Umbilical cord (tissue), 2 donors: ENCODE data around the gene MX2. TPM values are rescaled to one million over a fixed set of nuclear protein-coding genes. Genes with fewer than 3 reads are reported as not detected.

Source experiments
- DNase-seq: peaks from one replicate; pipeline ENCODE4 v3.0.0-alpha.2; 2015; ENCODE audit warnings: low spot score
- total RNA-seq: library from RNA; depleted of rRNA; stranded (reverse); fragments of >200 nt; gene quantifications from one replicate; pipeline ENCODE4 v1.2.3, GENCODE V29; 2014; ENCODE audit warnings: low replicate concordance; ENCODE audit not compliant: insufficient read depth

Gene MX2
- total RNA-seq, 1 donor from 2014 or later = 14.2 TPM

- DNase-seq = no peak
These were observed 18.1 kb downstream of the MX2 start for GRCh38 chr21:41379901-41380300.

GRCh38 chr21:41381731-41382130 lies 19.9 kb downstream of the MX2 start:
- no peak for DNase-seq

DNA sequence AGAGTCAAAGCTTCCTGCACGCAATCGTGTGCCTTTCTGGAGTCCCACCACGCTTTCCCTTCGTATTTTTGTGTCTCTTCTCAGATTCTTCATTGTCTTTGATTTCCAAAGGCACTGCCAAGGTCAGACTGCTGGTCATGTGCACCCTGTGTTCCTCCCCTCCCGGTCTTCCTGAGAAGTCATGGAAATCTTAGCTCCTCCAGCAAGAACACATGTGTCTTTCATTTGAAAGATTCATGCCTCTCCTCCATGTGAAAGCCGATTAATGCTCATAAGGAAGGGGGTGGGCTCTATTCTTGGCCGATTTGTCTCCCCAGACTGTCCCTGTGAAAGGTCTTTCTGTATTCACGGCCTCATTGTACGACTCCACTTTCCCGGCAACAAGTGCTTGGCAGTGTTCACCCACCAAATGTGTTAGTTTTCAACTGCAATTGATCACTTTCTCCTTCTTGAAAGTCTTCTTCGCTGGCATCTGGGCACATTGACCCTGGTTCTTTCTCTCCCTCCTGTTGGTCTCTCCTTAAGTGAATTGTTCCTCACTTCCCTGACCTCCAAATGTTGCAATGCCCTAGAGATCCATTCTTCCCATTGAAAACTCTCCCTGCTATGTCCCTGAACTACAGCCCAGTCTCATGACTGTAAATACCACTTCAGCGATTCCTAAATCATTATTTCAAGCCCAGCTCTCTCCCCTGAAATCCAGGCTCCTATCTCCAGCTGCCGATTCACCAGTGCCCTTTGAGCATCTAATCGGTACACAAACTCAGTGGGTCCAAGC lies 25.4 kb downstream of the MX2 start:
- DNase-seq = no peak

GRCh38 chr21:41387824-41388223 lies 26.0 kb downstream of the MX2 start:
- no peak for DNase-seq

GRCh38 chr21:41388259-41388658 lies 26.4 kb downstream of the MX2 start:
- DNase-seq = no peak

DNA sequence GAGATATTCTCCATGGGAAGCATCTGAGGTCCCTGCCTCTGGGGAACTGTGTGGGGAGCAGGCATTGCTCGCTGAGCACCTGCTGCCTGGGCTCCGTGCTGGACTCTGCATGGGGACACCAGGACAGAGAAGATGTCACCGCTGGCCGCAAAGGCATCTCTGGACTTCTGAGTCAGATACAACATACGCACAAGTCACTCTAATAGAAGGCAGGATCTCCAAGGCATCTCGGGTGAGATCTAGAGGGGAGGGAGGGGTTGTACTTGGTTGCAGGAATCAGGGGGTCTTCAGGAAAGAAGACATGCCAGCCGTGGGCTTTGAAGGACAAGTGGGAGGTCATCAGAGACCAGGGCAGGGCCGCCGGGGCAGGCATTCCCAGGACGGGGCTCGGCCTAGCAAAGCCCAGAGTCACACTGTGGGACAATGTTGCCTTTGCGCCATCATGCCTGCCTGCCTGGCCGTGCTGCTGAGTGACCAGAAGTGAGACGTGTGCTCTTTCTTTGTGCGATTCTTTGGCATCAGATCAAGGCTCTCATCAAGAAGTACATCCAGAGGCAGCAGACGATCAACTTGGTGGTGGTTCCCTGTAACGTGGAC lies 28.3 kb downstream of the MX2 start:
- no peak for DNase-seq

GRCh38 chr21:41393876-41394465 lies 32.1 kb downstream of the MX2 start:
- DNase-seq = no peak

GRCh38 chr21:41396558-41397075 lies 34.8 kb downstream of the MX2 start:
- peak; percentile 28 for DNase-seq

DNA sequence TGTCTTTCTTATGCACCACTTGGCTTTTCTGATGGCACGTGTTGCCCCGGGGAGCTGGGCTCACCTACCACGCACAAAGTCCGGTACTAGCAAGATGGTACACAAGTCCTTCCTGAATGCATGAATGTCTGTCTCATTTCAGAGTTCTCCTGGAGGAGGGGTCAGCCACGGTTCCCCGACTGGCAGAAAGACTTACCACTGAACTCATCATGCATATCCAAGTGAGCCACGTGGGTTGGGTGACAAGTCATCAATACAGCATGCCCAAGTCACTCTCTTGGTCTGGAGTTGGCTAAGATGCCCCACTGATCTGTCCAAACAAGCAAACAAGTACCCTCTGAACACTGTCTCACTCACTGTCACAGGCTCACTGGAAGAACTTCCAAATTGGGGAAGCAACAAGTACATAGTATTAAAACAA lies 35.7 kb downstream of the MX2 start:
- no peak for DNase-seq

GRCh38 chr21:41398251-41398650 lies 36.4 kb downstream of the MX2 start:
- DNase-seq = no peak

DNA sequence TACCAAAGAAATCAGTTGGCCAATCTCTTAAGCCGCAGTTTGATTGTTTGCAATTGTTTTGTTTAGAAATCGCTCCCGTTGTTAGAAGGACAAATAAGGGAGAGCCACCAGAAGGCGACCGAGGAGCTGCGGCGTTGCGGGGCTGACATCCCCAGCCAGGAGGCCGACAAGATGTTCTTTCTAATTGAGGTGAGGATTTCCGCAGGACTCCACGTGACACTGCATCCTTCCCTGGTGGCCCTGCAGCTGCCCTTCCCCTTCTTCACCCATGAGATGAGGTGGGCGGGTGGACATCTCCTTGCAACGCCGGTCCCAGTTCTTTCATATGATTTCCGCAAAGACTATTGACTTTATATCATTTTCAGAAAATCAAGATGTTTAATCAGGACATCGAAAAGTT lies 37.0 kb downstream of the MX2 start:
- DNase-seq = no peak

DNA sequence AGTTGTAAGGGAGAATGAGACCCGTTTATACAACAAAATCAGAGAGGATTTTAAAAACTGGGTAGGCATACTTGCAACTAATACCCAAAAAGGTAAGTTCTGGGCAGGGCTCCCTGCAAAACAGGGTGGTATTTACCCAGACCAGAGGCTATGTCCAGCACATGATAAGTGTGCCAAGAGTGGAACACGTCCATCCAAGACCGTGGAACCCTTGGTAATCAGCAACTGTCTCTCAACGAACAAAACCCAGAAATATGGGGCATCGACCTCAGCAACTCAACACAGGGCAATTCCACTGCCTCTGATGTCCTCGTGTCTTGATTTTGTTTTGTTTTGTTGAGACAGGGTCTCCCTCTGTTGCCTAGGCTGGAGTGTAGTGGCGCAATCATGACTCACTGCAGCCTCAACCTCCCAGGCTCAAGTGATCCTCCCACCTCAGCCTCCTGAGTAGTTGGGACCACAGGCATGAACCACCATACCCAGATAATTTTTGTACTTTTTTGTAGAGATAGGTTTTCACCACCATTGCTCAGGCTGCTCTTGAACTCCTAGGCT lies 37.5 kb downstream of the MX2 start:
- no peak for DNase-seq

GRCh38 chr21:41402231-41402630 lies 40.4 kb downstream of the MX2 start:
- DNase-seq = no peak

GRCh38 chr21:41402796-41403195 lies 41.0 kb downstream of the MX2 start:
- no peak for DNase-seq

- no peak for DNase-seq
These were observed 41.5 kb downstream of the MX2 start for GRCh38 chr21:41403331-41403730.

- DNase-seq = no peak
These were observed 42.1 kb downstream of the MX2 start for GRCh38 chr21:41403966-41404365.

- DNase-seq = no peak
These were observed 43.5 kb downstream of the MX2 start for GRCh38 chr21:41405321-41405720.

- no peak for DNase-seq
These were observed 44.5 kb downstream of the MX2 start for GRCh38 chr21:41406340-41406739.

- no peak for DNase-seq
These were observed 46.0 kb downstream of the MX2 start for GRCh38 chr21:41407541-41408460.

DNA sequence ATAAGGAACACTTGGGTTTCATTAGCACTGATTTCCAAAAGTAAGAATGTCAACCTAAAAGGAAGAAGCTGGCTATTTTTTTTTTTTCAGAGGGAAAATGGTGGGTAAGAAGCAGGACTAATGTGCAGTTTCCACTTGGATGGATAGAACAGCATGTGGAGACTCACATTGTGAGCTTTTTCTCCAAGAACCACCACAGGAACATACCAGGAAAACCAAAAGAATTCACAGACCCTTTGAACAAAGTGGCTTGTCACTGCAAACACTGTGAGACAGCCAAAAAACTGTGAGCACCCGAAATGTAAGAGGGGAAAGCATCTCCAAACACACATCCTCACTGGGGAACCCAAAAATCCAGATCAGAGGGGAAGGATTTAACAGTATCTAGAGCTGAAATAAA lies 48.5 kb downstream of the MX2 start:
- no peak for DNase-seq

DNA sequence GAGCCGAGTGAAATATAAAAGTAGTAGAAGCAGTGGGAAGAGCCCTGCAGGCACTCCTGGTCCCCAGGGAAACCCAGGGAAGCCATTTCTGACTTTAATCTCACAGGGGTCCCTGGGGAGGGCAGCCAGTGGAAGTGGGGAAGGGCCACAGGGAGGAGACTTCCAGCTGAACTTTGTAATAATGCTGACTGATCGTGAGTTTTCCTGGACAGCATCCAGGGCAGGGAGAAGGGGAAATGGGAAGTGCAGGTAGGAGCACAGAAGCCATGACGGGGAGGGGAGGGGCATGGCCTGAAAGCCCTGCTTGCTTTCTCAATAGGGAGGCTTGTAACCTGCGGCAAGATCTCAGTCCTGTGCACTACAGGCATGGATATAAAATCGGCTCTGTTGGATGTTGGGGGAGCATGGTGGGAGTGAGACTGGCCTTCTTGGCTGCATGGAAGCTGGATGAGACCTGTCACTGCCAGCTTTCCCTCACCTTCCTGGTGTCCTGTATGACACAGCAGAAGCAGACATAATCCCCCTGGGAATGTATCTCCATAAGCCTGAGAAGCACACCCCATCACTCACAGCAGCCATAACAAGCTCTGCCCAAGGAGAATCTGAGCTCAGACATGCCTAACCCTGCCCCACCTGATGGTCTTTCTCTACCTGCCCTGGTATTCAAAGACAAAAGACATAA lies 49.1 kb downstream of the MX2 start:
- no peak for DNase-seq
